Neural crest cell (in vitro differentiated cells): ENCODE results near the gene PRAC1. TPM values are rescaled to one million over a fixed set of nuclear protein-coding genes. Genes with fewer than 3 reads are reported as not detected.

Source experiments
- DNase-seq: peaks from one replicate; pipeline ENCODE4 v3.0.0; 2021; ENCODE audit warnings: low read depth, mixed read lengths, low spot score
- H3K27ac Mint-ChIP-seq: one replicate; pipeline ENCODE4 v1.8.0; 2021; ENCODE audit warnings: mild to moderate bottlenecking, mixed read lengths; ENCODE audit not compliant: unreplicated experiment
- H3K27me3 Mint-ChIP-seq: 2 replicates; pipeline ENCODE4 v1.8.0; 2021; ENCODE audit warnings: low read depth, mild to moderate bottlenecking, mixed read lengths
- H3K36me3 Mint-ChIP-seq: 2 replicates; pipeline ENCODE4 v1.8.0; 2021; ENCODE audit warnings: low read depth, mild to moderate bottlenecking, mixed read lengths
- H3K4me1 Mint-ChIP-seq: 2 replicates; pipeline ENCODE4 v1.8.0; 2021; ENCODE audit warnings: mixed read lengths
- H3K4me3 Mint-ChIP-seq: one replicate; pipeline ENCODE4 v1.8.0; 2021; ENCODE audit warnings: mild to moderate bottlenecking, mixed read lengths
- H3K9me3 Mint-ChIP-seq: 2 replicates; pipeline ENCODE4 v1.8.0; 2021; ENCODE audit warnings: mixed read lengths
- CTCF ChIP-seq: fragments of 200-600 bp; sonication (generic); conservative IDR thresholded peaks from 2 replicates; pipeline ENCODE4 v1.5.0; 2021; ENCODE audit warnings: antibody characterized with exemption, mild to moderate bottlenecking
- total RNA-seq: library from RNA; stranded (reverse); gene quantifications from 2 replicates; pipeline ENCODE4 v1.2.1, GENCODE V29; 2021

Gene PRAC1
- total RNA-seq, 1 donor from 2014 or later, result not detected

- no peak for TF ChIP-seq CTCF
- no peak for DNase-seq
- Mint-ChIP-seq H3K4me3 (no peak overlapping the region), H3K27me3 (peaks cover 100% of the 10 kb centered on the region), H3K4me1 (no peaks in the 10 kb centered on the region), H3K36me3 (peaks cover 3% of the 10 kb centered on the region), H3K9me3 (no peaks in the 10 kb centered on the region), H3K27ac (no peak overlapping the region)
These were observed 23.3 kb upstream of the PRAC1 start for GRCh38 chr17:48745381-48746275.

DNA sequence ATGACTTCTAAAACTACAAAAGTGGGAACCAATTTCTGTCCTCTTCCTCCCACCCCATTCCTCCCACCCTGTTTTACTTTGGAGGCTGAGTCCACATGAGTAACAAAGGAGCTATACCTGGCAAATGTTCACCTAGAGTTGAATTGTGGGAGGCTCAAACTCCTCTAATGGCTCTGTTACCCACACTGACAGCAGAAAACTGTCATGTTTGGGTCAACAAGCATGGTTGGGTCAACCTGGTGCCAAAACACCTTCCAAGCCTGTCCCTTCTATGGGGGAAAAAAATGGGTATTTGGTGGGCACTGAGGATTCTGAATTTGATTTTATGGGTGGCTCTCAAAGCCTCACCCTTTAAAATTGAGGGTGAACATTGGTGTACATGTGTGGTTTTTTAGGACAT is 18.2 kb upstream of the PRAC1 start:
- H3K4me3 Mint-ChIP-seq, result no peak overlapping the region
- H3K36me3 Mint-ChIP-seq, result no peaks in the 10 kb centered on the region
- H3K27ac Mint-ChIP-seq, result no peak overlapping the region
- TF ChIP-seq CTCF, result no peak
- no peaks in the 10 kb centered on the region for H3K9me3 Mint-ChIP-seq
- H3K27me3 Mint-ChIP-seq, result peaks cover 100% of the 10 kb centered on the region
- no peak for DNase-seq
- H3K4me1 Mint-ChIP-seq, result no peaks in the 10 kb centered on the region

DNA sequence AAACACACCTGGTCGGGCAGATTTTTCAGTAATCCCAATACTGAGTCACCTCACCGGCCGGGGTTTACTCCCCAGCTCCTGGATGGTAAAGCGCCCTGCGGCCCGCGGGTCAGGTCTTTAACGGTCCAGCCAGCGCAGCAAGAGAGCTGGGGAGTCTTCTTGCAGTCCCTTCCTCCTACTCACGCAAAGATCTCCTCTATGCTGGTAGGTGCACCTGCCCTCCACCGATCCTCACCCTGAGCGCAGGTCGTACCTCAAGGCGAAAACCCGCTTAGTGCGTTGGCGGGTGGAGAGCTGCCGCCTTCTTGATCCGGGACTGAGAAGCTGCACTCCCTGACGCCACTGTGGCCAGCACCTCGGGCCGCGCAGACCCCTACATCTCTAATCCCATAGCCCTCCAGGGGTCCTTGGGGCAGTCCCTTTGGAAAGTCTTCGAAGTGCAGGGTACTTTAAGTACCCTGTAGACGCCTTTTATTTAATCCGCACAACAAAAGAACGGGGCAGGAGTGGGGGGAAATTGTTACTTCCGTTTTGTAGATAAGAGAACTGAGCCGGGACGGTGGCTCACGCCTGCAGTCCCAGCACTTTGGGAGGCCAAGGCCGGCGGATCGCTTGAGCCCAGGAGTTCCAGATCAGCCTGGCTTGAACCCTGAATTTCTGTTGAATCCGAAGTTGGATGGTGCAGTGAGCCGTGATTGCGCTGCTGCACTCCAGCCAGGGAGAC is 16.6 kb upstream of the PRAC1 start:
- no peak for TF ChIP-seq CTCF
- DNase-seq, result no peak
- no peaks in the 10 kb centered on the region for H3K36me3 Mint-ChIP-seq
- no peaks in the 10 kb centered on the region for H3K4me1 Mint-ChIP-seq
- no peaks in the 10 kb centered on the region for H3K9me3 Mint-ChIP-seq
- no peak overlapping the region for H3K4me3 Mint-ChIP-seq
- peaks cover 100% of the 10 kb centered on the region for H3K27me3 Mint-ChIP-seq
- no peak overlapping the region for H3K27ac Mint-ChIP-seq

DNA sequence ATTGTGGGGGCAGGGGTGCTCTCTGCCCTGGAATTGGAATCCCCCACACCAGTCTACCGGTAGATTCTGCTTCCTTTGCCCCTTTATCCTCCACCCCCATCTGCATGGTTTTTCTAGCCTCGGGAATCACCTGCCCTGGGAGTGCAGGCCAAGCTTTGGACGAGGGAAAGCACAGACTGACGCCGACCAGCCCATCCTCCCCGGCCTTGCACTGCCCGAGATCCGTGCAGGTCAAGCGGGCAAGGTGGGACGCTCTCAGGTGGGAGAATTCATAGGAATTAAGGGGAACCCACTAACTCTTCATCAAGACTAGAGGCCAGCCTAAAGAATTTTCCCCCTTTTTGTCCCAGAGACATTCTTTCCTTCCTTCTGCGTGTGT is 16.1 kb upstream of the PRAC1 start:
- Mint-ChIP-seq H3K27ac (no peak overlapping the region), H3K27me3 (peaks cover 100% of the 10 kb centered on the region), H3K4me3 (no peak overlapping the region), H3K4me1 (peaks cover 4% of the 10 kb centered on the region), H3K36me3 (no peaks in the 10 kb centered on the region), H3K9me3 (no peaks in the 10 kb centered on the region)
- TF ChIP-seq CTCF, result no peak
- DNase-seq, result no peak

DNA sequence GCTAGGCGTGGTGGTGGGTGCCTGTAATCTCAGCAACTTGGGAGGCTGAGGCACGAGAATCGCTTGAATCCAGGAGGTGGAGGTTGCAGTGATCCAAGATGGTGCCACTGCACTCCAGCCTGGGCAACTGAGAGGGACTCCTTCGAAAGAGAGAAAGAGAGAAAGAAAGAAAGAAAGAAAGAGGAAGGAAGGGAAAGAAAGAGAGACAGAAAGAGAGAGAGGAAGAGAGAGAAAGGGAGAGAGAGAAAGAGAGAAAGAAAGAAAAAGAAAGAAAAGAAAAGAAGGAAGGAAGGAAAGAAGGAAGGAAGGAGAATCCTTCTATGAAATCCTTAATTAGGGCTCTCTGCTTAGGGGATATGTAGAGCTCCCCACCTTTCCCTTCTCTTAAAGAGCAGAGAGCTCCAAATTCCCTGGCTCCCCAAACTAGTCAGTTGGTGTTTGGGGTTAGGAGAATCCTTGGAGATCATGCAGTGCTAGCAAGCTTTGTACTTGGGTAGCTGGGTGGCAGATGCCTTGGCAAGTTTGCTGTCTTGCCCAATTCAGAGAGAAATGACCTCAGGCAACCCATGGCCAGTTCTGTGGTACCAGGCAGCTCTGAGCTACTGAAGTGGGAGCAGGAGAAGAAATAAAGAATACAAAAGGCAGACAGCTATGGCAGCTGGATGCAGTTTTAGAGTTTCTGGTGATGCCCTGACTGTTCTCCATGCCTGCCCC is 15.2 kb upstream of the PRAC1 start:
- H3K4me1 Mint-ChIP-seq, result peaks cover 5% of the 10 kb centered on the region
- H3K27me3 Mint-ChIP-seq, result peaks cover 99% of the 10 kb centered on the region
- H3K9me3 Mint-ChIP-seq, result no peaks in the 10 kb centered on the region
- no peak overlapping the region for H3K4me3 Mint-ChIP-seq
- no peak for TF ChIP-seq CTCF
- H3K36me3 Mint-ChIP-seq, result no peaks in the 10 kb centered on the region
- no peak for DNase-seq
- no peak overlapping the region for H3K27ac Mint-ChIP-seq
